ENCODE measurements around the gene FGF10.

- TF ChIP-seq CTCF (IDR thresholded peaks at IDR 0.05) (no peak), PRRX2 (CRISPR knock-in tag; IDR thresholded peaks at IDR 0.05) (no peak), TCF7 (CRISPR knock-in tag; IDR thresholded peaks at IDR 0.05; ENCODE audit: low read depth) (no peak), CREB1 (CRISPR knock-in tag; IDR thresholded peaks at IDR 0.05) (no peak), ZNF121 (CRISPR knock-in tag; IDR thresholded peaks at IDR 0.05) (no peak), ETV6 (CRISPR knock-in tag; IDR thresholded peaks at IDR 0.05) (no peak), PREB (CRISPR knock-in tag; IDR thresholded peaks at IDR 0.05; ENCODE audit: borderline replicate concordance) (no peak), IRF2 (CRISPR knock-in tag; IDR thresholded peaks at IDR 0.05; ENCODE audit: borderline replicate concordance, low read depth) (no peak), NR3C1 (CRISPR knock-in tag; conservative IDR thresholded peaks at IDR 0.05; ENCODE audit: low read depth) (no peak), ZNF317 (CRISPR knock-in tag; IDR thresholded peaks at IDR 0.05; ENCODE audit: borderline replicate concordance, low read depth) (no peak), MAX (CRISPR knock-in tag; IDR thresholded peaks at IDR 0.05) (no peak)
Observed at GRCh38 chr5:44321144-44321725, 68.0 kb downstream of the FGF10 start.

Measured in WTC11 (cell line).